ENCODE results near the gene VPS35. TPM values are rescaled to one million over a fixed set of nuclear protein-coding genes. Genes with fewer than 3 reads are reported as not detected.

VPS35 gene
- total and polyA plus RNA-seq, 2 of the 13 experiments (the other 11 are each of a cell fraction or from before 2014, with no cell fraction given): 30.7 to 136 TPM

DNA sequence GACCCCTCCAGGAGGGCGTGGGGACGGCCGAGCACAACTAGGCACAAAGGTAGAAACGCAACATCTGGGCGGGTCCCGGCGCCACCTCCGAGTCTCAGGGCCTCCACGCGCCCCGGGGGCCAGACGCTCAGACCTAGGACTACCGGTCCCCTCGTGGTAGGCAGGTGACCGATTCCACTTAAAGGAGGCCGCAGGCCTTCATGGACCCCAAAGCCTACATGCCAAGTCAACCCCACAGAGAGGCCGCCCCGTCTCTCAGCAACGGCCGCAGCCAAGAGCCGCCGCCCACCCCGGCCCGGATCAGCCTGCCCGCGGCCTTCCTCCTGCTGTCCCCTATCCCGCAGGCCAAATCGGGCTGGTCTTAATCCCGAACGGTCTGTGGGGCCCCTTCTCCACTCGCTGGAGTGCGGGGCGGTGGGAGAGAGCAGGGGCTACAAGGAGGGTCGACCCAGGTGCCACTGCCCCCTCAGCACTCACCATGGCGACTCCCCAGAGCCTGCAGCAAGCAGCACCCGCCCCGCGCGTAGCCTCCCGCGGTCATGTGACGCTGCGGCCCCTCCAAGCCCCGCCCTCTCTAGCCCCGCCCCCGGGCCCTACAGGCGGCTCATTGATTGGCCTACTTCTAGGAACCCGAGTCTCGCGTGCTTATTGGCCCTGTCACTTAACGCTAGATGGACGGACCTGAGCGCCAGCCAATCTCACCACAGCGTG is at the start of gene VPS35 (continued):
- TF ChIP-seq, protein P1, sequence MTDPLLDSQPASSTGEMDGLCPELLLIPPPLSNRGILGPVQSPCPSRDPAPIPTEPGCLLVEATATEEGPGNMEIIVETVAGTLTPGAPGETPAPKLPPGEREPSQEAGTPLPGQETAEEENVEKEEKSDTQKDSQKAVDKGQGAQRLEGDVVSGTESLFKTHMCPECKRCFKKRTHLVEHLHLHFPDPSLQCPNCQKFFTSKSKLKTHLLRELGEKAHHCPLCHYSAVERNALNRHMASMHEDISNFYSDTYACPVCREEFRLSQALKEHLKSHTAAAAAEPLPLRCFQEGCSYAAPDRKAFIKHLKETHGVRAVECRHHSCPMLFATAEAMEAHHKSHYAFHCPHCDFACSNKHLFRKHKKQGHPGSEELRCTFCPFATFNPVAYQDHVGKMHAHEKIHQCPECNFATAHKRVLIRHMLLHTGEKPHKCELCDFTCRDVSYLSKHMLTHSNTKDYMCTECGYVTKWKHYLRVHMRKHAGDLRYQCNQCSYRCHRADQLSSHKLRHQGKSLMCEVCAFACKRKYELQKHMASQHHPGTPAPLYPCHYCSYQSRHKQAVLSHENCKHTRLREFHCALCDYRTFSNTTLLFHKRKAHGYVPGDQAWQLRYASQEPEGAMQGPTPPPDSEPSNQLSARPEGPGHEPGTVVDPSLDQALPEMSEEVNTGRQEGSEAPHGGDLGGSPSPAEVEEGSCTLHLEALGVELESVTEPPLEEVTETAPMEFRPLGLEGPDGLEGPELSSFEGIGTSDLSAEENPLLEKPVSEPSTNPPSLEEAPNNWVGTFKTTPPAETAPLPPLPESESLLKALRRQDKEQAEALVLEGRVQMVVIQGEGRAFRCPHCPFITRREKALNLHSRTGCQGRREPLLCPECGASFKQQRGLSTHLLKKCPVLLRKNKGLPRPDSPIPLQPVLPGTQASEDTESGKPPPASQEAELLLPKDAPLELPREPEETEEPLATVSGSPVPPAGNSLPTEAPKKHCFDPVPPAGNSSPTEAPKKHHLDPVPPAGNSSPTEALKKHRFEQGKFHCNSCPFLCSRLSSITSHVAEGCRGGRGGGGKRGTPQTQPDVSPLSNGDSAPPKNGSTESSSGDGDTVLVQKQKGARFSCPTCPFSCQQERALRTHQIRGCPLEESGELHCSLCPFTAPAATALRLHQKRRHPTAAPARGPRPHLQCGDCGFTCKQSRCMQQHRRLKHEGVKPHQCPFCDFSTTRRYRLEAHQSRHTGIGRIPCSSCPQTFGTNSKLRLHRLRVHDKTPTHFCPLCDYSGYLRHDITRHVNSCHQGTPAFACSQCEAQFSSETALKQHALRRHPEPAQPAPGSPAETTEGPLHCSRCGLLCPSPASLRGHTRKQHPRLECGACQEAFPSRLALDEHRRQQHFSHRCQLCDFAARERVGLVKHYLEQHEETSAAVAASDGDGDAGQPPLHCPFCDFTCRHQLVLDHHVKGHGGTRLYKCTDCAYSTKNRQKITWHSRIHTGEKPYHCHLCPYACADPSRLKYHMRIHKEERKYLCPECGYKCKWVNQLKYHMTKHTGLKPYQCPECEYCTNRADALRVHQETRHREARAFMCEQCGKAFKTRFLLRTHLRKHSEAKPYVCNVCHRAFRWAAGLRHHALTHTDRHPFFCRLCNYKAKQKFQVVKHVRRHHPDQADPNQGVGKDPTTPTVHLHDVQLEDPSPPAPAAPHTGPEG (CRISPR knock-in tag; IDR thresholded peaks at IDR 0.05): peak; percentile 86
- TF ChIP-seq ZBTB7A (CRISPR knock-in tag; IDR thresholded peaks at IDR 0.05) (peak; percentile 83), GTF2F1 (IDR thresholded peaks at IDR 0.05; ENCODE audit: low read length) (no peak), ERF (CRISPR knock-in tag; IDR thresholded peaks at IDR 0.05) (peak; percentile 56; the same call in 1 of the 2 replicates), BHLHE40 (IDR thresholded peaks at IDR 0.05; ENCODE audit: low read length) (no peak; the same call in 1 of the 2 replicates), PHF8 (CRISPR knock-in tag; IDR thresholded peaks at IDR 0.05) (peak; percentile 97), ZNF34 (CRISPR knock-in tag; IDR thresholded peaks at IDR 0.05; ENCODE audit: borderline replicate concordance) (no peak), ZSCAN20 (CRISPR knock-in tag; IDR thresholded peaks at IDR 0.05; ENCODE audit: borderline replicate concordance) (peak; percentile 92), SP1 (IDR thresholded peaks at IDR 0.05) (no peak), SP1 (CRISPR knock-in tag; IDR thresholded peaks at IDR 0.05) (peak; percentile 36; the same call in 1 of the 2 replicates), ZNF777 (CRISPR knock-in tag; IDR thresholded peaks at IDR 0.05) (peak; percentile 91), FOXJ3 (CRISPR knock-in tag; IDR thresholded peaks at IDR 0.05; ENCODE audit: borderline replicate concordance) (peak; percentile 65; the same call in 1 of the 2 replicates), FIP1L1 (IDR thresholded peaks at IDR 0.05; ENCODE audit: borderline replicate concordance, insufficient read depth, low read depth, low read length) (no peak)
- TF ChIP-seq, protein P2, sequence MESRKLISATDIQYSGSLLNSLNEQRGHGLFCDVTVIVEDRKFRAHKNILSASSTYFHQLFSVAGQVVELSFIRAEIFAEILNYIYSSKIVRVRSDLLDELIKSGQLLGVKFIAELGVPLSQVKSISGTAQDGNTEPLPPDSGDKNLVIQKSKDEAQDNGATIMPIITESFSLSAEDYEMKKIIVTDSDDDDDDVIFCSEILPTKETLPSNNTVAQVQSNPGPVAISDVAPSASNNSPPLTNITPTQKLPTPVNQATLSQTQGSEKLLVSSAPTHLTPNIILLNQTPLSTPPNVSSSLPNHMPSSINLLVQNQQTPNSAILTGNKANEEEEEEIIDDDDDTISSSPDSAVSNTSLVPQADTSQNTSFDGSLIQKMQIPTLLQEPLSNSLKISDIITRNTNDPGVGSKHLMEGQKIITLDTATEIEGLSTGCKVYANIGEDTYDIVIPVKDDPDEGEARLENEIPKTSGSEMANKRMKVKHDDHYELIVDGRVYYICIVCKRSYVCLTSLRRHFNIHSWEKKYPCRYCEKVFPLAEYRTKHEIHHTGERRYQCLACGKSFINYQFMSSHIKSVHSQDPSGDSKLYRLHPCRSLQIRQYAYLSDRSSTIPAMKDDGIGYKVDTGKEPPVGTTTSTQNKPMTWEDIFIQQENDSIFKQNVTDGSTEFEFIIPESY (CRISPR knock-in tag; IDR thresholded peaks at IDR 0.05): no peak
- TF ChIP-seq, protein P3, sequence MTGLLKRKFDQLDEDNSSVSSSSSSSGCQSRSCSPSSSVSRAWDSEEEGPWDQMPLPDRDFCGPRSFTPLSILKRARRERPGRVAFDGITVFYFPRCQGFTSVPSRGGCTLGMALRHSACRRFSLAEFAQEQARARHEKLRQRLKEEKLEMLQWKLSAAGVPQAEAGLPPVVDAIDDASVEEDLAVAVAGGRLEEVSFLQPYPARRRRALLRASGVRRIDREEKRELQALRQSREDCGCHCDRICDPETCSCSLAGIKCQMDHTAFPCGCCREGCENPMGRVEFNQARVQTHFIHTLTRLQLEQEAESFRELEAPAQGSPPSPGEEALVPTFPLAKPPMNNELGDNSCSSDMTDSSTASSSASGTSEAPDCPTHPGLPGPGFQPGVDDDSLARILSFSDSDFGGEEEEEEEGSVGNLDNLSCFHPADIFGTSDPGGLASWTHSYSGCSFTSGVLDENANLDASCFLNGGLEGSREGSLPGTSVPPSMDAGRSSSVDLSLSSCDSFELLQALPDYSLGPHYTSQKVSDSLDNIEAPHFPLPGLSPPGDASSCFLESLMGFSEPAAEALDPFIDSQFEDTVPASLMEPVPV (CRISPR knock-in tag; IDR thresholded peaks at IDR 0.05): no peak
- TF ChIP-seq, protein P4, sequence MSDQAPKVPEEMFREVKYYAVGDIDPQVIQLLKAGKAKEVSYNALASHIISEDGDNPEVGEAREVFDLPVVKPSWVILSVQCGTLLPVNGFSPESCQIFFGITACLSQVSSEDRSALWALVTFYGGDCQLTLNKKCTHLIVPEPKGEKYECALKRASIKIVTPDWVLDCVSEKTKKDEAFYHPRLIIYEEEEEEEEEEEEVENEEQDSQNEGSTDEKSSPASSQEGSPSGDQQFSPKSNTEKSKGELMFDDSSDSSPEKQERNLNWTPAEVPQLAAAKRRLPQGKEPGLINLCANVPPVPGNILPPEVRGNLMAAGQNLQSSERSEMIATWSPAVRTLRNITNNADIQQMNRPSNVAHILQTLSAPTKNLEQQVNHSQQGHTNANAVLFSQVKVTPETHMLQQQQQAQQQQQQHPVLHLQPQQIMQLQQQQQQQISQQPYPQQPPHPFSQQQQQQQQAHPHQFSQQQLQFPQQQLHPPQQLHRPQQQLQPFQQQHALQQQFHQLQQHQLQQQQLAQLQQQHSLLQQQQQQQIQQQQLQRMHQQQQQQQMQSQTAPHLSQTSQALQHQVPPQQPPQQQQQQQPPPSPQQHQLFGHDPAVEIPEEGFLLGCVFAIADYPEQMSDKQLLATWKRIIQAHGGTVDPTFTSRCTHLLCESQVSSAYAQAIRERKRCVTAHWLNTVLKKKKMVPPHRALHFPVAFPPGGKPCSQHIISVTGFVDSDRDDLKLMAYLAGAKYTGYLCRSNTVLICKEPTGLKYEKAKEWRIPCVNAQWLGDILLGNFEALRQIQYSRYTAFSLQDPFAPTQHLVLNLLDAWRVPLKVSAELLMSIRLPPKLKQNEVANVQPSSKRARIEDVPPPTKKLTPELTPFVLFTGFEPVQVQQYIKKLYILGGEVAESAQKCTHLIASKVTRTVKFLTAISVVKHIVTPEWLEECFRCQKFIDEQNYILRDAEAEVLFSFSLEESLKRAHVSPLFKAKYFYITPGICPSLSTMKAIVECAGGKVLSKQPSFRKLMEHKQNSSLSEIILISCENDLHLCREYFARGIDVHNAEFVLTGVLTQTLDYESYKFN (CRISPR knock-in tag; conservative IDR thresholded peaks at IDR 0.05): peak; percentile 36
